H1 (cell line): ENCODE measurements around the gene VPS50. TPM values are rescaled to one million over a fixed set of nuclear protein-coding genes. Genes with fewer than 3 reads are reported as not detected.

Experiments
- CTCF ChIA-PET: fragments of 300-600 bp; sonication (Branson Sonifier 250); formaldehyde crosslinking; loops from one replicate; lab custom pipeline; 2021; ENCODE audit not compliant: partially characterized antibody; lab: Charles Lee
- POLR2A ChIA-PET: fragments of 300-600 bp; sonication (Branson Sonifier 250); formaldehyde crosslinking; loops from one replicate; lab custom pipeline; 2021; ENCODE audit warnings: inconsistent platforms; ENCODE audit not compliant: partially characterized antibody; lab: Charles Lee
- DNase-seq, 2 experiments: peaks; one replicate each; pipeline versions ENCODE4 v3.0.0 to v3.0.0-alpha.2; 2010 to 2022; ENCODE audit warnings: low spot score in 2 of 2, low read depth in 1 of 2, mixed read lengths in 1 of 2
- FAIRE-seq: peaks from 2 replicates; lab custom pipeline; 2011; peaks lifted over from hg19 to GRCh38; lab: Jason Lieb, UNC
- H2AFZ ChIP-seq: 2 replicates; pipeline ENCODE4 v1.8.1; 2012; ENCODE audit warnings: low read length, inconsistent platforms
- H2AK5ac ChIP-seq: 2 replicates; pipeline ENCODE4 v1.6.1; 2013; ENCODE audit warnings: low read depth, low read length
- H2BK120ac ChIP-seq: replicated peaks from 2 replicates; pipeline ENCODE3; 2013; ENCODE audit warnings: low read depth, low read length, inconsistent platforms
- H2BK12ac ChIP-seq: 2 replicates; pipeline ENCODE4 v1.6.1; 2013; ENCODE audit warnings: low read depth, low read length
- H2BK15ac ChIP-seq: 2 replicates; pipeline ENCODE4 v1.6.1; 2013; ENCODE audit warnings: low read length
- H2BK20ac ChIP-seq: 2 replicates; pipeline ENCODE4 v1.6.1; 2013; ENCODE audit warnings: low read length
- H2BK5ac ChIP-seq: 2 replicates; pipeline ENCODE4 v1.6.1; 2013; ENCODE audit warnings: low read depth, low read length
- H3K14ac ChIP-seq: 2 replicates; pipeline ENCODE4 v1.6.1; 2013; ENCODE audit warnings: inconsistent platforms; ENCODE audit not compliant: insufficient read length
- H3K18ac ChIP-seq: 2 replicates; pipeline ENCODE4 v1.6.1; 2013; ENCODE audit warnings: low read length; ENCODE audit errors: extremely low read depth
- H3K23ac ChIP-seq: 2 replicates; pipeline ENCODE4 v1.6.1; 2013; ENCODE audit warnings: inconsistent platforms; ENCODE audit not compliant: insufficient read length
- H3K23me2 ChIP-seq: 2 replicates; pipeline ENCODE4 v1.6.1; 2013; ENCODE audit warnings: low read depth, low read length
- H3K27ac ChIP-seq: 2 replicates; pipeline ENCODE4 v1.6.1; 2011; ENCODE audit warnings: low read depth, low read length, inconsistent platforms
- H3K27me3 ChIP-seq, 4 experiments: replicated peaks in 1 of 4; 1 replicate in 1 of 4; 2 replicates in 3 of 4; pipeline versions ENCODE4 v1.6.1 to v1.8.1; 2011 to 2013; ENCODE audit warnings: low read length in 3 of 4, mild to moderate bottlenecking in 3 of 4, inconsistent platforms in 2 of 4, mixed read lengths in 2 of 4, moderate library complexity in 1 of 4; ENCODE audit not compliant: control insufficient read depth in 3 of 4, insufficient read depth in 3 of 4; ENCODE audit errors: extremely low read depth in 1 of 4
- H3K36me3 ChIP-seq, 4 experiments: 2 replicates each; pipeline versions ENCODE4 v1.6.1 to v1.8.1; 2011 to 2013; ENCODE audit warnings: mild to moderate bottlenecking in 4 of 4, low read length in 3 of 4, moderate library complexity in 2 of 4, control low read depth in 1 of 4, inconsistent platforms in 1 of 4; ENCODE audit not compliant: insufficient read depth in 4 of 4, control insufficient read depth in 2 of 4
- H3K4ac ChIP-seq: replicated peaks from 2 replicates; pipeline ENCODE3; 2013; ENCODE audit warnings: low read length, low read depth, mixed read lengths, inconsistent platforms; ENCODE audit not compliant: insufficient read length
- H3K4me1 ChIP-seq, 4 experiments: replicated peaks in 1 of 4; 1 replicate in 1 of 4; 2 replicates in 3 of 4; pipeline versions ENCODE4 v1.6.1 to v1.8.1; 2011 to 2013; ENCODE audit warnings: low read length in 3 of 4, inconsistent platforms in 2 of 4, mixed read lengths in 1 of 4; ENCODE audit not compliant: insufficient read depth in 4 of 4, control insufficient read depth in 3 of 4
- H3K4me2 ChIP-seq, 2 experiments: 2 replicates each; pipeline versions ENCODE4 v1.6.1 to v1.8.1; 2011 to 2013; ENCODE audit warnings: low read depth in 2 of 2, low read length in 2 of 2, control low read depth in 1 of 2, inconsistent platforms in 1 of 2, mild to moderate bottlenecking in 1 of 2; ENCODE audit not compliant: insufficient read depth in 1 of 2
- H3K4me3 ChIP-seq, 4 experiments: fragments of 200-600, 300-600 bp in 1 of 4; sonication (generic), shearing (Covaris generic), sonication (Bioruptor Twin) in 1 of 4; 2 replicates each; pipeline versions ENCODE4 v1.5.1 to v1.8.1; 2011 to 2016; ENCODE audit warnings: low read length in 4 of 4, low read depth in 3 of 4, control low read depth in 2 of 4, inconsistent platforms in 2 of 4, mild to moderate bottlenecking in 2 of 4, mixed read lengths in 1 of 4, moderate library complexity in 1 of 4; ENCODE audit not compliant: insufficient read depth in 2 of 4; ENCODE audit errors: extremely low read depth in 1 of 4
- H3K56ac ChIP-seq: replicated peaks from 2 replicates; pipeline ENCODE3; 2013; ENCODE audit warnings: low read depth, mild to moderate bottlenecking, mixed read lengths, low read length, inconsistent platforms; ENCODE audit not compliant: insufficient read length
- H3K79me1 ChIP-seq: 2 replicates; pipeline ENCODE4 v1.6.1; 2013; ENCODE audit warnings: low read depth, low read length, control low read depth
- H3K79me2 ChIP-seq, 2 experiments: 2 replicates each; pipeline versions ENCODE4 v1.6.1 to v1.8.1; 2012 to 2013; ENCODE audit warnings: low read length in 2 of 2, mild to moderate bottlenecking in 2 of 2, inconsistent platforms in 1 of 2; ENCODE audit not compliant: insufficient read depth in 2 of 2, control insufficient read depth in 1 of 2
- H3K9ac ChIP-seq, 4 experiments: replicated peaks in 1 of 4; 1 replicate in 1 of 4; 2 replicates in 3 of 4; pipeline versions ENCODE4 v1.6.1 to v1.8.1; 2011 to 2013; ENCODE audit warnings: low read depth in 3 of 4, low read length in 3 of 4, control low read depth in 2 of 4, mild to moderate bottlenecking in 2 of 4, moderate library complexity in 2 of 4, inconsistent platforms in 1 of 4; ENCODE audit errors: extremely low read depth in 1 of 4
- H3K9me3 ChIP-seq, 2 experiments: 2 replicates each; pipeline versions ENCODE4 v1.6.1 to v1.8.1; 2012 to 2013; ENCODE audit warnings: mild to moderate bottlenecking in 2 of 2, moderate library complexity in 2 of 2, control low read depth in 1 of 2, inconsistent platforms in 1 of 2, low read depth in 1 of 2, low read length in 1 of 2, mixed read lengths in 1 of 2; ENCODE audit not compliant: insufficient read depth in 2 of 2
- H4K20me1 ChIP-seq, 2 experiments: replicated peaks in 1 of 2; 2 replicates each; pipeline versions ENCODE3 to v1.8.1; 2011 to 2013; ENCODE audit warnings: inconsistent platforms in 2 of 2, low read length in 2 of 2, mild to moderate bottlenecking in 1 of 2; ENCODE audit not compliant: insufficient read depth in 2 of 2, control insufficient read depth in 1 of 2
- H4K5ac ChIP-seq: 2 replicates; pipeline ENCODE4 v1.6.1; 2013; ENCODE audit warnings: low read length, low read depth, mixed read lengths, inconsistent platforms; ENCODE audit not compliant: insufficient read length
- H4K8ac ChIP-seq: 2 replicates; pipeline ENCODE4 v1.8.0; 2013; ENCODE audit warnings: mild to moderate bottlenecking, moderate library complexity, low read length, inconsistent platforms; ENCODE audit not compliant: insufficient read depth; ENCODE audit errors: extremely low read depth
- H4K91ac ChIP-seq: replicated peaks from 2 replicates; pipeline ENCODE3; 2013; ENCODE audit warnings: low read length, mixed read lengths, inconsistent platforms; ENCODE audit not compliant: insufficient read length
- CTBP2 ChIP-seq: IDR thresholded peaks from 2 replicates; pipeline ENCODE4 v1.7.0; 2011; ENCODE audit warnings: borderline replicate concordance, mild to moderate bottlenecking, moderate library complexity, mixed read lengths, low read length; ENCODE audit not compliant: insufficient read depth, insufficient read length
- FOSL1 ChIP-seq: IDR thresholded peaks from 2 replicates; pipeline ENCODE4 v1.6.1; 2011; ENCODE audit warnings: mild to moderate bottlenecking, low read depth, low read length, moderate library complexity; ENCODE audit not compliant: insufficient read depth
- GTF2F1 ChIP-seq: IDR thresholded peaks from 2 replicates; pipeline ENCODE4 v1.6.1; 2012; ENCODE audit warnings: low read depth, low read length, improper control_type of control experiment, borderline replicate concordance
- JUND ChIP-seq: IDR thresholded peaks from 2 replicates; pipeline ENCODE4 v1.6.1; 2011; ENCODE audit warnings: mild to moderate bottlenecking, improper control_type of control experiment, low read length
- KDM4A ChIP-seq: IDR thresholded peaks from one replicate; pipeline ENCODE4 v1.7.1; 2012; ENCODE audit warnings: low read depth, mild to moderate bottlenecking, moderate library complexity, low read length, inconsistent platforms; ENCODE audit not compliant: severe bottlenecking
- MAFK ChIP-seq: IDR thresholded peaks from 2 replicates; pipeline ENCODE4 v1.6.1; 2012; ENCODE audit warnings: low read depth, mild to moderate bottlenecking, improper control_type of control experiment, low read length
- RBBP5 ChIP-seq: IDR thresholded peaks from 2 replicates; pipeline ENCODE4 v1.7.1; 2012; ENCODE audit warnings: low read depth, mild to moderate bottlenecking, inconsistent platforms, low read length, moderate library complexity, borderline replicate concordance
- ZNF274 ChIP-seq: IDR thresholded peaks from 2 replicates; pipeline ENCODE4 v1.7.0; 2012; ENCODE audit warnings: low read length, borderline replicate concordance; ENCODE audit errors: extremely low read depth
- WGBS, 2 experiments: shearing (Covaris generic) in 1 of 2; methylation state at CpG; one replicate each; pipeline versions ENCODE4 v1.1.6 to v1.1.7; 2013 to 2015; ENCODE audit warnings: low lambda C conversion rate in 2 of 2, mixed read lengths in 2 of 2, inconsistent platforms in 1 of 2, low coverage in 1 of 2, missing lambda C conversion rate in 1 of 2; ENCODE audit not compliant: insufficient replicate concordance in 2 of 2, insufficient coverage in 1 of 2, insufficient read length in 1 of 2; ENCODE audit errors: extremely low coverage in 1 of 2, missing lambda C conversion rate in 1 of 2; 5-methylcytosine and 5-hydroxymethylcytosine counted together
- polyA plus RNA-seq, 7 experiments: library from polyadenylated mRNA; depleted of rRNA in 3 of 7; stranded (reverse) in 5 of 7; unstranded in 2 of 7; fragments of >200 nt in 5 of 7; fragments of 200-250 nt in 2 of 7; gene quantifications; 1 replicate in 5 of 7; 2 replicates in 1 of 7; 4 replicates in 1 of 7; pipeline versions ENCODE4 v1.2.1 to v1.2.3, GENCODE V29; 2011 to 2013; ENCODE audit warnings: missing spikeins in 2 of 7, mixed read lengths in 2 of 7
- total RNA-seq: library from RNA; stranded (reverse); fragmentation: NEBNext Ultra II Directional; extraction: Animal tissue kit (Norgen Biotek cat#: 25700); gene quantifications from 2 replicates; pipeline ENCODE4 v1.2.1, GENCODE V29; 2021
- TF ChIP-seq, protein P1 (sequence below), 3 experiments: IDR thresholded peaks; 1 replicate in 2 of 3; 2 replicates in 1 of 3; pipeline versions ENCODE4 v1.5.1 to v1.6.1; 2011; ENCODE audit warnings: low read length in 3 of 3, mild to moderate bottlenecking in 3 of 3, inconsistent platforms in 2 of 3, low read depth in 1 of 3, moderate library complexity in 1 of 3; ENCODE audit not compliant: insufficient read depth in 1 of 3; ENCODE audit errors: control extremely low read depth in 1 of 3
- TF ChIP-seq, protein P2 (sequence below): IDR thresholded peaks from 2 replicates; pipeline ENCODE4 v1.6.1; 2011; ENCODE audit warnings: low read length, improper control_type of control experiment

Gene VPS50
- total and polyA plus RNA-seq, 2 of the 8 experiments (the other 6 are each of a cell fraction or from before 2014, with no cell fraction given), result 3.7 to 9.3 TPM

DNA sequence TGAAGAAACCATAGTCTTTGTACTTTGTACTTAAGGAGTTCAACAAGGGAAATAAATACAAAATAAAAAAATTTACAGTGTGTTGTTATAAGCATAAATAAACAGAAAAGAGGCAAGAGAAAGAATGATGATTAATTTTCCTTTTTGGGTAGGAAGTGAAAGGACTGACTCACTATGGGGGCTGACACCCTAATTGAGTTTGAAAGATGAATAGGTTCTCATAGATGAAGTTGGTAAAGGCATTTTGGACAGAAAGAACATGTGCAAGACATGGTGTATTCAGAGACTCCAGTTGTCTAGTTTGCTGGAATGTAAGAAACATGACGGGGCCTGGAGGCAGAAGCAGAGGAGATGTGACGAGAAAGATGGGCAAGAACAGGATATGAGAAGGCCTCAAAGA lies 83.7 kb downstream of the VPS50 start:
- no peak overlapping the region for H2BK15ac ChIP-seq
- H3K36me3 ChIP-seq, result no peaks in the 10 kb centered on the region
- no peak overlapping the region for H2BK20ac ChIP-seq
- DNase-seq, result no peak
- H3K9ac ChIP-seq, result no peak overlapping the region
- H3K56ac ChIP-seq, result no peak overlapping the region
- H3K79me1 ChIP-seq, result no peaks in the 10 kb centered on the region
- H3K79me2 ChIP-seq, result no peaks in the 10 kb centered on the region
- H3K4me1 ChIP-seq, result no peaks in the 10 kb centered on the region
- H3K18ac ChIP-seq, result no peak overlapping the region
- no peaks in the 10 kb centered on the region for H3K9me3 ChIP-seq
- POLR2A ChIA-PET, result no interaction called here
- no peak overlapping the region for H2BK120ac ChIP-seq
- no peak overlapping the region for H4K8ac ChIP-seq
- no peaks in the 10 kb centered on the region for H3K27me3 ChIP-seq
- no peak for FAIRE-seq
- H3K4ac ChIP-seq, result no peak overlapping the region
- no peak overlapping the region for H3K27ac ChIP-seq
- no peak overlapping the region for H4K5ac ChIP-seq
- H2AFZ ChIP-seq, result no peak overlapping the region
- no peaks in the 10 kb centered on the region for H4K20me1 ChIP-seq
- WGBS, 2 experiments, result 95% methylated on average over 2 of the region's 2 CpGs; no CpG with 5 or more reads in 1 of the 2 experiments
- no peak overlapping the region for H3K23ac ChIP-seq
- H3K23me2 ChIP-seq, result 0 out of 2 replicates have a peak, but pooled peaks cover 2% of the 10 kb centered on the region
- no peak overlapping the region for H2BK12ac ChIP-seq
- no peak overlapping the region for H2AK5ac ChIP-seq
- H3K14ac ChIP-seq, result no peak overlapping the region
- H2BK5ac ChIP-seq, result no peak overlapping the region
- no peak overlapping the region for H4K91ac ChIP-seq
- H3K4me3 ChIP-seq, result no peak overlapping the region
- H3K4me2 ChIP-seq, result no peak overlapping the region
- CTCF ChIA-PET, result interaction anchor here (0.6 kb wide), 1 partner anchor 71 kb away, joined by 3 read pairs; no protein-coding TSS in a partner anchor
- TF ChIP-seq KDM4A, result no peak
- no peak for TF ChIP-seq ZNF274
- TF ChIP-seq, protein P1, sequence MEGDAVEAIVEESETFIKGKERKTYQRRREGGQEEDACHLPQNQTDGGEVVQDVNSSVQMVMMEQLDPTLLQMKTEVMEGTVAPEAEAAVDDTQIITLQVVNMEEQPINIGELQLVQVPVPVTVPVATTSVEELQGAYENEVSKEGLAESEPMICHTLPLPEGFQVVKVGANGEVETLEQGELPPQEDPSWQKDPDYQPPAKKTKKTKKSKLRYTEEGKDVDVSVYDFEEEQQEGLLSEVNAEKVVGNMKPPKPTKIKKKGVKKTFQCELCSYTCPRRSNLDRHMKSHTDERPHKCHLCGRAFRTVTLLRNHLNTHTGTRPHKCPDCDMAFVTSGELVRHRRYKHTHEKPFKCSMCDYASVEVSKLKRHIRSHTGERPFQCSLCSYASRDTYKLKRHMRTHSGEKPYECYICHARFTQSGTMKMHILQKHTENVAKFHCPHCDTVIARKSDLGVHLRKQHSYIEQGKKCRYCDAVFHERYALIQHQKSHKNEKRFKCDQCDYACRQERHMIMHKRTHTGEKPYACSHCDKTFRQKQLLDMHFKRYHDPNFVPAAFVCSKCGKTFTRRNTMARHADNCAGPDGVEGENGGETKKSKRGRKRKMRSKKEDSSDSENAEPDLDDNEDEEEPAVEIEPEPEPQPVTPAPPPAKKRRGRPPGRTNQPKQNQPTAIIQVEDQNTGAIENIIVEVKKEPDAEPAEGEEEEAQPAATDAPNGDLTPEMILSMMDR (IDR thresholded peaks at IDR 0.05; ENCODE audit: control extremely low read depth in 1 of 3, insufficient read depth in 1 of 3, low read depth in 1 of 3, low read length in 3 of 3), result no peak
- no peak for TF ChIP-seq GTF2F1
- no peak for TF ChIP-seq JUND
- no peak for TF ChIP-seq MAFK
- no peak for TF ChIP-seq CTBP2
- TF ChIP-seq FOSL1, result no peak
- TF ChIP-seq, protein P2, sequence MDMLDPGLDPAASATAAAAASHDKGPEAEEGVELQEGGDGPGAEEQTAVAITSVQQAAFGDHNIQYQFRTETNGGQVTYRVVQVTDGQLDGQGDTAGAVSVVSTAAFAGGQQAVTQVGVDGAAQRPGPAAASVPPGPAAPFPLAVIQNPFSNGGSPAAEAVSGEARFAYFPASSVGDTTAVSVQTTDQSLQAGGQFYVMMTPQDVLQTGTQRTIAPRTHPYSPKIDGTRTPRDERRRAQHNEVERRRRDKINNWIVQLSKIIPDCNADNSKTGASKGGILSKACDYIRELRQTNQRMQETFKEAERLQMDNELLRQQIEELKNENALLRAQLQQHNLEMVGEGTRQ, result no peak
- TF ChIP-seq RBBP5, result no peak
